A549 (cell line): Measurements from ENCODE around the gene TMC5.
"Not testable (repeated sequence)": the region's sequence is repeated elsewhere in the genome, so short reads cannot be mapped to it uniquely, and the experiment has no call there.

Experiments used
- CTCF ChIP-seq: fragments of >200 bp; sonication (Bioruptor Twin); formaldehyde crosslinking; IDR thresholded peaks from 3 replicates; pipeline ENCODE4 v1.5.1; 2016
- ESRRA ChIP-seq: fragments of 150-350 bp; IDR thresholded peaks from 2 replicates; pipeline ENCODE4 v1.6.1; 2014; ENCODE audit warnings: mild to moderate bottlenecking, low read length, borderline replicate concordance
- FOXS1 ChIP-seq: fragments of 250-450 bp; sonication (Bioruptor Pico); IDR thresholded peaks from 2 replicates; pipeline ENCODE4 v1.5.0; 2020; ENCODE audit warnings: mild to moderate bottlenecking, moderate library complexity
- POLR2A ChIP-seq: IDR thresholded peaks from 2 replicates; pipeline ENCODE4 v1.6.1; 2012; ENCODE audit warnings: mild to moderate bottlenecking, low read length
- SMC3 ChIP-seq: fragments of >200 bp; sonication (Bioruptor Twin); formaldehyde crosslinking; IDR thresholded peaks from 3 replicates; pipeline ENCODE4 v1.6.1; 2018; ENCODE audit warnings: inconsistent platforms
- TFCP2L1 ChIP-seq: fragments of 250-450 bp; sonication (Bioruptor Pico); IDR thresholded peaks from 2 replicates; pipeline ENCODE4 v1.5.0; 2021; ENCODE audit warnings: mild to moderate bottlenecking

GRCh38 chr16:19391185-19391776, 26.4 kb upstream of the TMC5 start:
- not testable (repeated sequence) for TF ChIP-seq POLR2A; ESRRA; TFCP2L1 (CRISPR knock-in tag); SMC3; CTCF; FOXS1 (CRISPR knock-in tag)
